GM18507 (cell line): ENCODE results near the gene MAT1A.
"Not testable (repeated sequence)": the region's sequence is repeated elsewhere in the genome, so short reads cannot be mapped to it uniquely, and the experiment has no call there.

Source experiments
- DNase-seq: peaks from one replicate; pipeline ENCODE4 v3.0.0; 2011; ENCODE audit warnings: low read depth; ENCODE audit not compliant: insufficient read length; ENCODE audit errors: extremely low spot score
- FAIRE-seq: peaks from 2 replicates; lab custom pipeline; 2011; peaks lifted over from hg19 to GRCh38; lab: Jason Lieb, UNC

The MAT1A gene

GRCh38 chr10:80244371-80244770, 45.1 kb downstream of the MAT1A start:
- DNase-seq, FAIRE-seq: not testable (repeated sequence)

- DNase-seq, FAIRE-seq: not testable (repeated sequence)
Measured at GRCh38 chr10:80242341-80242740, 47.1 kb downstream of the MAT1A start.

GRCh38 chr10:80236457-80236856, 53.0 kb downstream of the MAT1A start:
- FAIRE-seq, DNase-seq: not testable (repeated sequence)

GRCh38 chr10:80234331-80235235, 54.9 kb downstream of the MAT1A start:
- peak; percentile 98 for FAIRE-seq
- not testable (repeated sequence) for DNase-seq

- not testable (repeated sequence) for FAIRE-seq, DNase-seq
Measured at GRCh38 chr10:80233871-80234270, 55.6 kb downstream of the MAT1A start.

GRCh38 chr10:80226723-80227122, 62.7 kb downstream of the MAT1A start:
- peak; percentile 45 for FAIRE-seq
- DNase-seq = not testable (repeated sequence)

GRCh38 chr10:80223031-80223419, 66.4 kb downstream of the MAT1A start:
- FAIRE-seq, DNase-seq: not testable (repeated sequence)
